HEK293T (cell line): ENCODE results near the gene TRIM31.

Source experiments
- CTCF ChIA-PET: fragments of 350-600 bp; formaldehyde crosslinking; extraction: SDS; loops from one replicate; lab custom pipeline; 2021; ENCODE audit warnings: antibody characterized with exemption, inconsistent platforms; lab: Yijun Ruan, JAX
- POLR2A ChIA-PET: fragments of 350-600 bp; formaldehyde crosslinking; extraction: SDS; loops from one replicate; lab custom pipeline; 2020; ENCODE audit warnings: antibody characterized with exemption, inconsistent platforms; lab: Yijun Ruan, JAX
- DNase-seq: peaks from one replicate; pipeline ENCODE4 v3.0.0; 2012; ENCODE audit warnings: mixed read lengths; ENCODE audit errors: extremely low spot score
- ARNT ChIP-seq: fragments of 450-650 bp; IDR thresholded peaks from 2 replicates; pipeline ENCODE4 v1.6.1; 2017; ENCODE audit warnings: mild to moderate bottlenecking
- BHLHE40 ChIP-seq: fragments of 450-650 bp; IDR thresholded peaks from 2 replicates; pipeline ENCODE4 v1.6.1; 2016; ENCODE audit warnings: mild to moderate bottlenecking, moderate library complexity, borderline replicate concordance
- CTBP1 ChIP-seq: fragments of 450-650 bp; IDR thresholded peaks from 2 replicates; pipeline ENCODE4 v1.6.1; 2016; ENCODE audit warnings: borderline replicate concordance
- ELF4 ChIP-seq: fragments of 450-650 bp; IDR thresholded peaks from 2 replicates; pipeline ENCODE4 v1.6.1; 2017; ENCODE audit warnings: antibody characterized with exemption
- FOXA1 ChIP-seq: fragments of 450-650 bp; IDR thresholded peaks from 2 replicates; pipeline ENCODE4 v1.6.1; 2016; ENCODE audit warnings: mild to moderate bottlenecking
- FOXK2 ChIP-seq: fragments of 450-650 bp; IDR thresholded peaks from 2 replicates; pipeline ENCODE4 v1.6.1; 2016; ENCODE audit warnings: mild to moderate bottlenecking
- FOXM1 ChIP-seq: fragments of 450-650 bp; IDR thresholded peaks from 2 replicates; pipeline ENCODE4 v1.6.1; 2017; ENCODE audit warnings: mild to moderate bottlenecking, borderline replicate concordance
- HDGF ChIP-seq: fragments of 450-650 bp; IDR thresholded peaks from 2 replicates; pipeline ENCODE4 v1.6.1; 2017; ENCODE audit warnings: antibody characterized with exemption, borderline replicate concordance
- L3MBTL2 ChIP-seq: fragments of 450-650 bp; conservative IDR thresholded peaks from 2 replicates; pipeline ENCODE4 v1.6.1; 2016; ENCODE audit warnings: mild to moderate bottlenecking
- LEF1 ChIP-seq: fragments of 450-650 bp; IDR thresholded peaks from 2 replicates; pipeline ENCODE4 v1.6.1; 2017; ENCODE audit warnings: mild to moderate bottlenecking, borderline replicate concordance
- NFRKB ChIP-seq: fragments of 450-650 bp; IDR thresholded peaks from 2 replicates; pipeline ENCODE4 v1.6.1; 2016; ENCODE audit warnings: mild to moderate bottlenecking, moderate library complexity
- PKNOX1 ChIP-seq: fragments of 450-650 bp; IDR thresholded peaks from 2 replicates; pipeline ENCODE4 v1.6.1; 2016
- SP1 ChIP-seq: fragments of 450-650 bp; IDR thresholded peaks from 2 replicates; pipeline ENCODE4 v1.6.1; 2017
- SUZ12 ChIP-seq: fragments of 450-650 bp; IDR thresholded peaks from 2 replicates; pipeline ENCODE4 v1.6.1; 2016; ENCODE audit warnings: mild to moderate bottlenecking
- TARDBP ChIP-seq: fragments of 450-650 bp; IDR thresholded peaks from 2 replicates; pipeline ENCODE4 v1.6.1; 2016
- ZNF384 ChIP-seq: fragments of 450-650 bp; IDR thresholded peaks from 2 replicates; pipeline ENCODE4 v1.6.1; 2016

The TRIM31 gene

GRCh38 chr6:30154061-30154460 is 41.2 kb upstream of the TRIM31 start:
- TF ChIP-seq ARNT: no peak
- no peak for TF ChIP-seq FOXK2
- TF ChIP-seq BHLHE40: no peak
- no peak for TF ChIP-seq NFRKB
- TF ChIP-seq SUZ12: no peak
- TF ChIP-seq FOXA1: no peak
- no peak for TF ChIP-seq ELF4
- no peak for TF ChIP-seq L3MBTL2
- no peak for TF ChIP-seq LEF1
- no peak for TF ChIP-seq PKNOX1
- no peak for TF ChIP-seq ZNF384
- TF ChIP-seq HDGF: no peak
- TF ChIP-seq TARDBP: no peak
- ChIA-PET POLR2A (interaction anchor here (1.0 to 1.1 kb wide), 2 partner anchors 16 to 93 kb away, joined by 3 read pairs; partner anchors contain the start of gene POLR1H), CTCF (interaction anchor here (1.0 kb wide), 1 partner anchor 23 kb away, joined by 4 read pairs; no protein-coding TSS in a partner anchor)
- no peak for DNase-seq

DNA sequence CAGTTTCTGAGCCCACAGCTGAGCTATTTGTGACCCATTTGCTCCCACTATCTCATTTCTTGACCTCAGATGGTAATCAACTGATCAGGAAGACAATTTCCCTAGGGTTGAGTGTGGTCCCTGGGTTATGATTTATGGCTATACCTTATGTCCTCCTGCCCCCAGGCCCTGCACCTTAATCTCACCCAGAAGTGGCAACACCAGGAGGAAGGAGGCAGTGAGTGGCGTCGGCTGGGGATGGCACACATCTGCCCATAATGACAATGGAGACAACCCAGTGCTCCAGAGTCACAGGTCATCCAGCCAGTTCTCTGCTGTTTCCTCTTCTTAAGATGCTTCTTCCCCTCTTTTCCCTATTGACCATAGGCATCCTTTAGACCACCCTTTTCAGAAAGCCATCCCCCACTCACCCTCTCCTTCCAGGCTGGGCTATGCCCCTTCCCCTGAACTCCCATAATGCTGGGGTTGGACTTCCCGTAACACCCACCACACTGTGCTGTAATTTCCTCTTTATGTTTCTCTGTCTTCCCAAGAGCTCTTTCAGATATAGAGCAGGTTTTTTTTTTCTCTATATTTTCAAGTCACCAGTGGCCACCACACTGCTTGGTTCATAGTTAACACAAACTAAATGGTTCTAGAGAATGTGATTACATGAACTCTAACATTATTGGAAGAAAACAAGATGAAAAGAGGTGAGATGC is 40.2 kb upstream of the TRIM31 start:
- ChIA-PET POLR2A (interaction anchor here (1.0 kb wide), 1 partner anchor 17 kb away, joined by 3 read pairs; no protein-coding TSS in a partner anchor), CTCF (interaction anchor here (1.2 kb wide), 1 partner anchor 22 kb away, joined by 4 read pairs; no protein-coding TSS in a partner anchor)
- no peak for DNase-seq

DNA sequence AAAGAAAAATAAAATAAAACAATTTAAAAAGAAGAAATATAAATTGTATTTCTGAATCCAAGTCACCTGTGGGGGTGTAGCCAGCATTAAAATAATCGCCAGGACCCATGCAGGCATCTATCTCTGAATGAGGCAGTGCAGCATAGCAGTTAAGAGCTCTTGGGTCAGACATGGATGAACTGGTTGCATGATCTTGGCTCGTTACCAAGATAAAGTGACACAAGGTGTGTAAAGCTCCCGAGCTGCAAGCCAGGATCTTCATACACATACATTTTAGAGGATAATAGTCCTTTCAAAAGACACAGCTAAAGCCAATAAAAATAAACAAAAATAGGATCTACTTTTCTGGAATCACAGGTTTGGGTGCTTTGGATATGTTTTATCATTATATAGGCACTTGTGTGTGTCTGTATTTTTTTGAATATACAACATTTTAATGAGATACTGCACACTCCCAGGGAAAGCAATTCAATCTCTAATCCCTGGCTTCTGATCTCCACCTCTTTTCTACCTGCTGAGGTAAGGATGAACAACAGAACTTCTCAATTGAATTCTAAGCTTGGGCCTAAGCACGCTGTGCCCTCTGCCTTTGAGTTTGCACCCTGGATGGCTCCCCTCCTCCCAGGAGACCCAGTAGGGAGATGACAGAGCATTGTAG is 39.3 kb upstream of the TRIM31 start:
- ChIA-PET POLR2A (interaction anchor here (0.6 to 1.0 kb wide), 2 partner anchors 21 to 50 kb away, joined by 3 read pairs; no protein-coding TSS in a partner anchor), CTCF (interaction anchor here (1.2 kb wide), 1 partner anchor 21 kb away, joined by 4 read pairs; no protein-coding TSS in a partner anchor)
- no peak for DNase-seq
- TF ChIP-seq FOXK2: no peak
- TF ChIP-seq PKNOX1: no peak
- TF ChIP-seq SUZ12: no peak
- no peak for TF ChIP-seq L3MBTL2
- no peak for TF ChIP-seq HDGF
- no peak for TF ChIP-seq LEF1
- no peak for TF ChIP-seq ZNF384
- no peak for TF ChIP-seq TARDBP
- no peak for TF ChIP-seq ARNT
- no peak for TF ChIP-seq NFRKB

More for the DNA sequence above, 40.2 kb upstream of the TRIM31 start:
- no peak for TF ChIP-seq ELF4
- TF ChIP-seq FOXK2: no peak
- TF ChIP-seq SUZ12: no peak

GRCh38 chr6:30151580-30151979 is 38.7 kb upstream of the TRIM31 start:
- ChIA-PET CTCF (no interaction called here), POLR2A (interaction anchor here (0.6 to 1.0 kb wide), 2 partner anchors 21 to 50 kb away, joined by 3 read pairs; no protein-coding TSS in a partner anchor)
- TF ChIP-seq L3MBTL2 (no peak), NFRKB (no peak), PKNOX1 (no peak), TARDBP (no peak), SUZ12 (no peak), LEF1 (no peak), BHLHE40 (no peak), ZNF384 (no peak), HDGF (no peak), ARNT (no peak), CTBP1 (no peak), FOXM1 (no peak), SP1 (no peak), FOXA1 (no peak), ELF4 (no peak), FOXK2 (no peak)
- no peak for DNase-seq

- no peak for DNase-seq
- TF ChIP-seq BHLHE40: no peak
- TF ChIP-seq ARNT: no peak
- no peak for TF ChIP-seq ELF4
- TF ChIP-seq FOXA1: no peak
- TF ChIP-seq FOXK2: no peak
- TF ChIP-seq LEF1: no peak
- TF ChIP-seq HDGF: no peak
- no peak for TF ChIP-seq NFRKB
- no peak for TF ChIP-seq SUZ12
- POLR2A ChIA-PET: no interaction called here
- CTCF ChIA-PET: no interaction called here
These were observed 37.9 kb upstream of the TRIM31 start for GRCh38 chr6:30150671-30151395.
